Activated CD8-positive, alpha-beta memory T cell treated with anti-CD3 and anti-CD28 coated beads for 36 hours (primary cell): ENCODE results near the gene RTRAF. TPM values are rescaled to one million over a fixed set of nuclear protein-coding genes. Genes with fewer than 3 reads are reported as not detected.

ENCODE experiments used
- total RNA-seq, 2 experiments: library from RNA; stranded (reverse); gene quantifications; one replicate each; pipeline ENCODE4 v1.2.3, GENCODE V29; 2021

Gene RTRAF
- total RNA-seq, 2 experiments from 2014 or later: 204 to 217 TPM

Other genes with a start within 250 kb of the RTRAF start
- 100 to 1,000 TPM; 108 to 110 TPM for gene GNG2, start 128.9 kb upstream of the RTRAF start, total RNA-seq
- under 1 TPM in 1 of 2 experiments, not detected in 1; 0.13 TPM for gene NID2, start 79.5 kb downstream of the RTRAF start, total RNA-seq